HepG2 (cell line): ENCODE measurements around the gene KLHDC1. TPM values are rescaled to one million over a fixed set of nuclear protein-coding genes. Genes with fewer than 3 reads are reported as not detected.
"Not testable (repeated sequence)": the region's sequence is repeated elsewhere in the genome, so short reads cannot be mapped to it uniquely, and the experiment has no call there.

ENCODE experiments used
- ATAC-seq: fragments of 200-7000 bp; cut with Tn5 transposase; 3 replicates; pipeline ENCODE4 v1.9.1; 2020; ENCODE audit warnings: mild to moderate bottlenecking, moderate library complexity
- BruUV-seq: library from RNA; stranded (reverse); fragments of 400-500 nt; replicated peaks from 2 replicates; lab custom pipeline; 2021; lab: Mats Ljungman, UMichigan
- CTCF ChIA-PET: fragments of 300-600 bp; formaldehyde crosslinking; extraction: SDS; loops from one replicate; lab custom pipeline; 2021; ENCODE audit warnings: low total read pairs, inconsistent platforms, low intra/inter-chr PET ratio; lab: Yijun Ruan, JAX
- POLR2A ChIA-PET: fragments of 350-600 bp; sonication (Branson Sonifier 250); formaldehyde crosslinking; loops from one replicate; lab custom pipeline; 2020; ENCODE audit warnings: antibody characterized with exemption, inconsistent platforms; lab: Yijun Ruan, JAX
- DNase-seq: peaks from one replicate; pipeline ENCODE4 v3.0.0-alpha.2; 2015; ENCODE audit warnings: low spot score
- FAIRE-seq: peaks from 3 replicates; lab custom pipeline; 2011; peaks lifted over from hg19 to GRCh38; lab: Jason Lieb, UNC
- H2AFZ ChIP-seq: one replicate; pipeline ENCODE4 v1.6.1; 2011; ENCODE audit warnings: low read length, inconsistent platforms
- H3K27ac ChIP-seq: fragments of 300-600 bp; 3 replicates; pipeline ENCODE4 v1.8.0; 2011; ENCODE audit warnings: mixed run types, mild to moderate bottlenecking, mixed read lengths, low read length, inconsistent platforms; ENCODE audit not compliant: insufficient read depth; ENCODE audit errors: extremely low read length
- H3K27me3 ChIP-seq, 2 experiments: fragments of 200-600 bp in 1 of 2; 2 replicates in 1 of 2; 3 replicates in 1 of 2; pipeline versions ENCODE4 v1.6.0 to v1.8.0; 2011; ENCODE audit warnings: low read length in 2 of 2, mild to moderate bottlenecking in 2 of 2, moderate library complexity in 2 of 2, inconsistent platforms in 1 of 2; ENCODE audit not compliant: insufficient read depth in 2 of 2, control insufficient read depth in 1 of 2
- H3K36me3 ChIP-seq, 2 experiments: fragments of 200-600 bp in 1 of 2; replicated peaks in 1 of 2; 2 replicates in 1 of 2; 3 replicates in 1 of 2; pipeline versions ENCODE4 v1.5.1 to v1.8.0; 2011; ENCODE audit warnings: low read length in 2 of 2, inconsistent platforms in 1 of 2; ENCODE audit not compliant: insufficient read depth in 2 of 2, control insufficient read depth in 1 of 2
- H3K4me1 ChIP-seq: 2 replicates; pipeline ENCODE4 v1.5.1; 2012; ENCODE audit warnings: low read length, inconsistent platforms; ENCODE audit not compliant: insufficient read depth
- H3K4me2 ChIP-seq: 2 replicates; pipeline ENCODE4 v1.6.0; 2011; ENCODE audit warnings: low read depth, low read length, inconsistent platforms
- H3K4me3 ChIP-seq, 3 experiments: fragments of 200-600 bp in 1 of 3; sonication (generic), shearing (Covaris generic) in 1 of 3; replicated peaks in 1 of 3; 2 replicates each; pipeline ENCODE4 v1.5.1; 2011 to 2016; ENCODE audit warnings: low read length in 3 of 3, inconsistent platforms in 2 of 3, low read depth in 2 of 3, mild to moderate bottlenecking in 2 of 3, control low read depth in 1 of 3, mixed read lengths in 1 of 3; ENCODE audit not compliant: insufficient read depth in 1 of 3
- H3K79me2 ChIP-seq: one replicate; pipeline ENCODE4 v1.6.1; 2011; ENCODE audit warnings: low read length, inconsistent platforms; ENCODE audit not compliant: insufficient read depth
- H3K9ac ChIP-seq: 2 replicates; pipeline ENCODE4 v1.6.0; 2011; ENCODE audit warnings: mild to moderate bottlenecking, low read depth, low read length, inconsistent platforms; ENCODE audit not compliant: insufficient read depth
- H3K9me3 ChIP-seq: 2 replicates; pipeline ENCODE4 v1.5.1; 2012; ENCODE audit warnings: mild to moderate bottlenecking, low read length
- H4K20me1 ChIP-seq: 2 replicates; pipeline ENCODE4 v1.6.0; 2011; ENCODE audit warnings: inconsistent platforms, mild to moderate bottlenecking, low read length, moderate library complexity; ENCODE audit not compliant: insufficient read depth
- KDM6A ChIP-seq: IDR thresholded peaks from 2 replicates; pipeline ENCODE4 v1.6.1; 2016; ENCODE audit warnings: low read depth
- NFATC3 ChIP-seq: sonication (generic); formaldehyde crosslinking; IDR thresholded peaks from 2 replicates; pipeline ENCODE4 v1.5.1; 2020; ENCODE audit warnings: mild to moderate bottlenecking, missing genetic modification reagents
- ZFY ChIP-seq: sonication (generic); formaldehyde crosslinking; IDR thresholded peaks from 2 replicates; pipeline ENCODE4 v1.4.0; 2020; ENCODE audit warnings: missing genetic modification reagents
- ZNF616 ChIP-seq: sonication (generic); formaldehyde crosslinking; IDR thresholded peaks from 2 replicates; pipeline ENCODE4 v1.5.0; 2020; ENCODE audit warnings: low read depth, mild to moderate bottlenecking, missing genetic modification reagents
- WGBS: methylation state at CpG from one replicate; pipeline ENCODE4 v1.1.6; 2017; ENCODE audit warnings: low lambda C conversion rate; 5-methylcytosine and 5-hydroxymethylcytosine counted together
- in situ Hi-C: cut with HindIII; loops from 2 replicates; pipeline ENCODE4 v1.10.0; 2017; ENCODE audit warnings: low pct_unique_long_range_greater_than_20kb; ENCODE audit not compliant: extremely low pct_ligation_motif_present
- intact Hi-C: fragments of 100-400 bp; cut with micrococcal nuclease; formaldehyde crosslinking; loops from one replicate; pipeline ENCODE4 v1.10.0; 2022; ENCODE audit not compliant: unreplicated experiment
- polyA plus RNA-seq, 8 experiments: library from polyadenylated mRNA; depleted of rRNA in 3 of 8; stranded (reverse) in 7 of 8; unstranded in 1 of 8; fragments of >200 nt; fragmentation: Illumina TruSeq in 4 of 8; extraction: Trizol in 4 of 8; gene quantifications; 2 replicates each; pipeline versions ENCODE4 v1.2.1 to v1.2.3, GENCODE V29; 2011 to 2016; ENCODE audit warnings: low read depth in 4 of 8, missing spikeins in 1 of 8, mixed read lengths in 1 of 8; ENCODE audit not compliant: insufficient read depth in 1 of 8
- total RNA-seq, 5 experiments: library from RNA; depleted of rRNA; stranded (reverse); fragments of >200 nt; fragmentation: Illumina TruSeq; extraction: Trizol; gene quantifications; 2 replicates each; pipeline ENCODE4 v1.2.3, GENCODE V29; 2016; ENCODE audit warnings: low read depth in 1 of 5
- TF ChIP-seq, protein P1 (sequence below): sonication (generic); formaldehyde crosslinking; IDR thresholded peaks from 2 replicates; pipeline ENCODE4 v1.4.0; 2020; ENCODE audit warnings: missing genetic modification reagents
- TF ChIP-seq, protein P2 (sequence below): sonication (generic); formaldehyde crosslinking; IDR thresholded peaks from 2 replicates; pipeline ENCODE4 v1.4.0; 2020; ENCODE audit warnings: missing genetic modification reagents
- TF ChIP-seq, protein P3 (sequence below): sonication (generic); formaldehyde crosslinking; IDR thresholded peaks from 2 replicates; pipeline ENCODE4 v1.4.0; 2020; ENCODE audit warnings: missing genetic modification reagents, mild to moderate bottlenecking, borderline replicate concordance

The KLHDC1 gene
- total and polyA plus RNA-seq, 2 of the 13 experiments (the other 11 are each of a cell fraction or from before 2014, with no cell fraction given): 0.11 TPM; not detected in 1

DNA sequence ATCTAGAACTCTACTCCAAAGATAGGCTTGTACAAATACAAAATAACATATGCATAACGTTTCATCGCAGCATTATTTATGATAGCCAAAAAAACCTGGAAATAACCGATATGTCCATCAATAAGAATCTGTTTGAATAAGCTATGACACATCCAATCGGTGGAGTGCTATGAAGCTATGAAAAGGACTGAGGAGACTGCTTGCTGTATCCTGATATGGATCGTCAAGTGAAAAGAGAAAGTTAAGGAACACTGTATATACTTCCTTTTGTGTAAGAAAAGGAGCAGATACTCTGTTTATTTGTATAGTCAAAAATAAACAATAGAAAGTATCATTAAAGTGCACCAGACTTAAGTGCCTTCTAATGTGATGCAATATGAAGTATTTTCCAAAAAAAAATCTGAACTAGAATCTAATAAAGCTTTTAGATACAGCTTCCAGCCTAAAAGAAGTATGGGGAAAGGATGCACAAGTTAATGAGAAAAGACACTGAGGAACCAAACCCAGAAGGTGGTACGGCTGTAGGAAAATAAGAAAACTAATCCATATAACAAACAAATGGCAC is 645 bp upstream of the KLHDC1 start (continued):
- TF ChIP-seq, protein P1, sequence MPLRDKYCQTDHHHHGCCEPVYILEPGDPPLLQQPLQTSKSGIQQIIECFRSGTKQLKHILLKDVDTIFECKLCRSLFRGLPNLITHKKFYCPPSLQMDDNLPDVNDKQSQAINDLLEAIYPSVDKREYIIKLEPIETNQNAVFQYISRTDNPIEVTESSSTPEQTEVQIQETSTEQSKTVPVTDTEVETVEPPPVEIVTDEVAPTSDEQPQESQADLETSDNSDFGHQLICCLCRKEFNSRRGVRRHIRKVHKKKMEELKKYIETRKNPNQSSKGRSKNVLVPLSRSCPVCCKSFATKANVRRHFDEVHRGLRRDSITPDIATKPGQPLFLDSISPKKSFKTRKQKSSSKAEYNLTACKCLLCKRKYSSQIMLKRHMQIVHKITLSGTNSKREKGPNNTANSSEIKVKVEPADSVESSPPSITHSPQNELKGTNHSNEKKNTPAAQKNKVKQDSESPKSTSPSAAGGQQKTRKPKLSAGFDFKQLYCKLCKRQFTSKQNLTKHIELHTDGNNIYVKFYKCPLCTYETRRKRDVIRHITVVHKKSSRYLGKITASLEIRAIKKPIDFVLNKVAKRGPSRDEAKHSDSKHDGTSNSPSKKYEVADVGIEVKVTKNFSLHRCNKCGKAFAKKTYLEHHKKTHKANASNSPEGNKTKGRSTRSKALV (CRISPR knock-in tag): no peak; the same call in 1 of the 2 replicates
- TF ChIP-seq KDM6A (CRISPR knock-in tag): no peak
- no peak for TF ChIP-seq NFATC3 (CRISPR knock-in tag)
- TF ChIP-seq ZNF616 (CRISPR knock-in tag): no peak
- no peak for TF ChIP-seq ZFY
- TF ChIP-seq, protein P2, sequence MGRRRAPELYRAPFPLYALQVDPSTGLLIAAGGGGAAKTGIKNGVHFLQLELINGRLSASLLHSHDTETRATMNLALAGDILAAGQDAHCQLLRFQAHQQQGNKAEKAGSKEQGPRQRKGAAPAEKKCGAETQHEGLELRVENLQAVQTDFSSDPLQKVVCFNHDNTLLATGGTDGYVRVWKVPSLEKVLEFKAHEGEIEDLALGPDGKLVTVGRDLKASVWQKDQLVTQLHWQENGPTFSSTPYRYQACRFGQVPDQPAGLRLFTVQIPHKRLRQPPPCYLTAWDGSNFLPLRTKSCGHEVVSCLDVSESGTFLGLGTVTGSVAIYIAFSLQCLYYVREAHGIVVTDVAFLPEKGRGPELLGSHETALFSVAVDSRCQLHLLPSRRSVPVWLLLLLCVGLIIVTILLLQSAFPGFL (CRISPR knock-in tag): no peak
- TF ChIP-seq, all 625 proteins: peak for 5

DNA sequence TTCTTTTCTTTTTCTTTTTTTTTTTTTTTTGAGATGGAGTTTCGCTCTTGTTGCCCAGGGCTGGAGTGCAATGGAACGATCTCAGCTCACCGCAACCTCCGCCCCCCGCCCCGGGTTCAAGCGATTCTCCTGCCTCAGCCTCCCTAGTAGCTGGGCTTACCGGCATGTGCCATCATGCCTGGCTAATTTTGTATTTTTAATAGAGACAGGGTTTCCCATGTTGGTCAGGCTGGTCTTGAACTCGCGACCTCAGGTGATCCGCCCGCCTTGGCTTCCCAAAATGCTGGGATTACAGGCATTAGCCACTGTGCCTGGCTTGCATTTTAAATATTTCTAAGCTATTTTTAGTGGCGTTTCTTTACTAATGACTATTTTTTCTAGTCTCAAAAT is 810 bp downstream of the KLHDC1 start:
- CTCF ChIA-PET: not testable (repeated sequence)
- in situ Hi-C loops: loop anchor here (10.0 kb wide), 1 partner anchor 71 kb away; the partner anchor contains the start of gene KLHDC2

More for the DNA sequence above, 810 bp downstream of the KLHDC1 start:
- intact Hi-C loops: loop anchor here (2.0 to 5.0 kb wide), 3 partner anchors 51 to 159 kb away; partner anchors contain the start of genes KLHDC2 and NEMF
- peak overlapping the region; percentile 73; the same call in 1 of the 2 replicates for H3K4me2 ChIP-seq
- not testable (repeated sequence) for H2AFZ ChIP-seq, DNase-seq, H3K9me3 ChIP-seq, H4K20me1 ChIP-seq, BruUV-seq, FAIRE-seq, H3K79me2 ChIP-seq, ATAC-seq, H3K36me3 ChIP-seq, H3K27me3 ChIP-seq
- TF ChIP-seq, protein P3, sequence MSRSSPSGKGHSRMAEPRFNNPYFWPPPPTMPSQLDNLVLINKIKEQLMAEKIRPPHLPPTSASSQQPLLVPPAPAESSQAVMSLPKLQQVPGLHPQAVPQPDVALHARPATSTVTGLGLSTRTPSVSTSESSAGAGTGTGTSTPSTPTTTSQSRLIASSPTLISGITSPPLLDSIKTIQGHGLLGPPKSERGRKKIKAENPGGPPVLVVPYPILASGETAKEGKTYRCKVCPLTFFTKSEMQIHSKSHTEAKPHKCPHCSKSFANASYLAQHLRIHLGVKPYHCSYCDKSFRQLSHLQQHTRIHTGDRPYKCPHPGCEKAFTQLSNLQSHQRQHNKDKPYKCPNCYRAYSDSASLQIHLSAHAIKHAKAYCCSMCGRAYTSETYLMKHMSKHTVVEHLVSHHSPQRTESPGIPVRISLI (CRISPR knock-in tag): 0 out of 2 replicates have a peak, but pooled peaks have one; percentile 25
- WGBS: 39% methylated on average over 13 of the region's 13 CpGs
- peak overlapping the region; percentile 77 for H3K27ac ChIP-seq
- H3K9ac ChIP-seq: peak overlapping the region; percentile 88; the same call in 1 of the 2 replicates
- POLR2A ChIA-PET: interaction anchor here (0.7 to 4.6 kb wide), 3 partner anchors 60 to 76 kb away, joined by 3 to 64 read pairs (median 3); partner anchors contain the start of gene KLHDC2
- peaks cover 33% of the 10 kb centered on the region for H3K4me1 ChIP-seq
- peak overlapping the region in 2 of 3 experiments; percentile 75 to 88; a peak in 4 of 6 replicates for H3K4me3 ChIP-seq
